ENCODE measurements around the gene ATP2B2. TPM values are rescaled to one million over a fixed set of nuclear protein-coding genes. Genes with fewer than 3 reads are reported as not detected.

ATP2B2 gene
- total RNA-seq, 4 donors from 2014 or later: 0.09 to 0.12 TPM; not detected in 2

- ATAC-seq (ENCODE audit: low FRiP score): no peak
- TF ChIP-seq CTCF (IDR thresholded peaks at IDR 0.05): no peak
Observed at GRCh38 chr3:10513306-10513705, 7.9 kb upstream of the ATP2B2 start.

GRCh38 chr3:10512687-10513086 is 7.3 kb upstream of the ATP2B2 start:
- TF ChIP-seq CTCF (IDR thresholded peaks at IDR 0.05): no peak
- DNase-seq (ENCODE audit: low spot score): no peak

More at GRCh38 chr3:10513306-10513705, 7.9 kb upstream of the ATP2B2 start:
- no peak for DNase-seq (ENCODE audit: low spot score)

GRCh38 chr3:10511809-10512494 is 6.6 kb upstream of the ATP2B2 start:
- DNase-seq (ENCODE audit: low spot score): no peak
- ATAC-seq (ENCODE audit: low FRiP score): no peak
- no peak for TF ChIP-seq CTCF (IDR thresholded peaks at IDR 0.05)

More at GRCh38 chr3:10512687-10513086, 7.3 kb upstream of the ATP2B2 start:
- no peak for ATAC-seq (ENCODE audit: low FRiP score)

GRCh38 chr3:10510743-10511432 is 5.5 kb upstream of the ATP2B2 start:
- ATAC-seq (ENCODE audit: low FRiP score) (no peak), DNase-seq (ENCODE audit: low spot score) (no peak)
- no peak for TF ChIP-seq CTCF (IDR thresholded peaks at IDR 0.05)

GRCh38 chr3:10510086-10510742 is 4.8 kb upstream of the ATP2B2 start:
- no peak for ATAC-seq (ENCODE audit: low FRiP score)
- TF ChIP-seq CTCF (IDR thresholded peaks at IDR 0.05): no peak
- no peak for DNase-seq (ENCODE audit: low spot score)

GRCh38 chr3:10509325-10509724 is 3.9 kb upstream of the ATP2B2 start:
- DNase-seq (ENCODE audit: low spot score): no peak
- TF ChIP-seq CTCF (IDR thresholded peaks at IDR 0.05): no peak
- ATAC-seq (ENCODE audit: low FRiP score): no peak
